Heart right ventricle (tissue), 16 donors: Measurements from ENCODE around the gene VAMP2. TPM values are rescaled to one million over a fixed set of nuclear protein-coding genes. Genes with fewer than 3 reads are reported as not detected.

Experiments used
- ATAC-seq, 8 donors: fragments of 200-7000 bp; cut with Tn5 transposase; one replicate each; pipeline ENCODE4 v1.9.1; 2020; ENCODE audit warnings: mild to moderate bottlenecking in 8 of 8, moderate library complexity in 8 of 8, moderate number of reproducible peaks in 1 of 8
- DNase-seq, 2 donors: peaks; one replicate each; pipeline ENCODE4 v3.0.0-alpha.2; 2020
- H3K27ac ChIP-seq, 10 donors: fragments of 200-600 bp; sonication (generic) in 2 of 10; one replicate each; pipeline versions ENCODE4 v1.5.0 to v1.8.0; 2020 to 2022; ENCODE audit warnings: mild to moderate bottlenecking in 3 of 10
- H3K27me3 ChIP-seq, 7 donors: fragments of 200-600 bp; one replicate each; pipeline ENCODE4 v1.8.0; 2021 to 2022; ENCODE audit warnings: mild to moderate bottlenecking in 2 of 7
- H3K36me3 ChIP-seq, 9 donors: fragments of 200-600 bp; sonication (generic) in 1 of 9; one replicate each; pipeline versions ENCODE4 v1.5.0 to v1.8.0; 2020 to 2022; ENCODE audit warnings: mild to moderate bottlenecking in 2 of 9
- H3K4me1 ChIP-seq, 9 donors: fragments of 200-600 bp; sonication (generic) in 1 of 9; one replicate each; pipeline versions ENCODE4 v1.5.0 to v1.8.0; 2020 to 2022; ENCODE audit warnings: mild to moderate bottlenecking in 4 of 9
- H3K4me3 ChIP-seq, 10 donors: fragments of 200-600 bp; sonication (generic) in 2 of 10; one replicate each; pipeline versions ENCODE4 v1.5.0 to v1.8.0; 2020 to 2022; ENCODE audit warnings: mild to moderate bottlenecking in 7 of 10, moderate library complexity in 2 of 10
- H3K9me3 ChIP-seq, 11 donors: fragments of 200-600 bp in 10 of 11; sonication (generic) in 2 of 11; one replicate each; pipeline versions ENCODE4 v1.5.0 to v1.8.0; 2013 to 2022; ENCODE audit warnings: mild to moderate bottlenecking in 2 of 11, control low read depth in 1 of 11, moderate library complexity in 1 of 11
- WGBS, 2 donors: extraction: QIAGEN DNeasy Blood & Tissue Kit; methylation state at CpG; one replicate each; pipeline ENCODE4 v1.1.7; 2013; ENCODE audit warnings: inconsistent platforms in 1 of 2; 5-methylcytosine and 5-hydroxymethylcytosine counted together
- intact Hi-C, 10 donors: fragments of 100-400 bp; cut with DNase I; formaldehyde crosslinking; loops; one replicate each; pipeline versions ENCODE4 v1.11.1 to v1.14.2; 2022
- long read RNA-seq, 3 donors: library from polyadenylated mRNA; unstranded; transcript quantifications; one replicate each; pipeline ENCODE4 v2.0.0, GENCODE V29; 2020 to 2021
- polyA plus RNA-seq, 2 donors: library from polyadenylated mRNA; stranded (reverse); fragments of 200-250 nt; gene quantifications; one replicate each; pipeline ENCODE4 v1.2.3, GENCODE V29; 2013
- total RNA-seq, 10 donors: library from RNA; stranded (reverse); fragmentation: NEBNext Ultra II Directional in 3 of 10; extraction: Animal tissue kit (Norgen Biotek cat#: 25700) in 3 of 10; gene quantifications; one replicate each; pipeline versions ENCODE4 v1.2.1 to v1.2.4, GENCODE V29; 2021 to 2023
- TF ChIP-seq, protein P1 (sequence below), 9 donors: fragments of 200-600 bp; sonication (generic) in 2 of 9; IDR thresholded peaks; one replicate each; pipeline versions ENCODE4 v1.5.0 to v1.8.0; 2021 to 2022; ENCODE audit warnings: antibody characterized with exemption in 9 of 9, mild to moderate bottlenecking in 5 of 9, moderate library complexity in 1 of 9
- donor health status: Arrhythmogenic right ventricular cardiomyopathy.
- donor health status: ischemic (EF 13 %, LVEDD 7.1; RV severe dilation, severe dysfunction).
- donor health status: healthy with polysubstance abuse.
- donor health status: DM: no; HTN: yes; CAD: no.
- donor health status: DM: no; HTN: no; CAD: no.
- donor health status: ischemic (EF 25% LVEDD 6.9; RV normal size, moderate dysfunction).
- donor health status: ischemic (EF 25% LVEDD 5.7; RV mildly dilated, moderate dysfunction).
- donor health status: healthy.
- donor health status: DM: yes; HTN: yes; CAD: no.
- donor health status: Ischemic cardiomyopathy.
- donor health status: ischemic (EF 35%, LVEDD 5.7; RV mildly dilated, moderate dysfunction).
- donor health status: nonischemic (EF 11% LVEDD 7.7; RV severe dilation, severe dysfunction).
- donor health status: DM: yes; HTN: yes; CAD: no.
- donor health status: PGD.
- donor health status: ischemic (EF 29% LVEDD 5.4; RV normal size, mild dysfunction).
- donor health status: nonischemic (EF 23%, LVEDD 6.1; RV moderate dilation, normal function).

The VAMP2 gene, protein sequence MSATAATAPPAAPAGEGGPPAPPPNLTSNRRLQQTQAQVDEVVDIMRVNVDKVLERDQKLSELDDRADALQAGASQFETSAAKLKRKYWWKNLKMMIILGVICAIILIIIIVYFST
- total RNA-seq (10 to 100 TPM; 46.8 to 67.8 (median 62.7) TPM), polyA plus RNA-seq (10 to 100 TPM; 49.0 to 54.3 TPM)
- long read RNA-seq, donor 1, transcript VAMP2-201 (5 exons, 2,153 nt) = major isoform, 36 of 52 reads
- long read RNA-seq, donor 1, partial matches to known transcripts = 5 of 52 reads
- long read RNA-seq, donor 1, other reads (novel, unspliced or antisense) = 9 of 52 reads
- long read RNA-seq, donor 2, transcript VAMP2-201 (5 exons, 2,153 nt) = major isoform, 39 of 53 reads
- long read RNA-seq, donor 2, partial matches to known transcripts = 9 of 53 reads
- long read RNA-seq, donor 2, other reads (novel, unspliced or antisense) = 5 of 53 reads
- long read RNA-seq, donor 3, transcript VAMP2-201 (5 exons, 2,153 nt) = major isoform, 9 of 15 reads
- long read RNA-seq, donor 3, partial matches to known transcripts = 3 of 15 reads
- long read RNA-seq, donor 3, other reads (novel, unspliced or antisense) = 0 of 15 reads

DNA sequence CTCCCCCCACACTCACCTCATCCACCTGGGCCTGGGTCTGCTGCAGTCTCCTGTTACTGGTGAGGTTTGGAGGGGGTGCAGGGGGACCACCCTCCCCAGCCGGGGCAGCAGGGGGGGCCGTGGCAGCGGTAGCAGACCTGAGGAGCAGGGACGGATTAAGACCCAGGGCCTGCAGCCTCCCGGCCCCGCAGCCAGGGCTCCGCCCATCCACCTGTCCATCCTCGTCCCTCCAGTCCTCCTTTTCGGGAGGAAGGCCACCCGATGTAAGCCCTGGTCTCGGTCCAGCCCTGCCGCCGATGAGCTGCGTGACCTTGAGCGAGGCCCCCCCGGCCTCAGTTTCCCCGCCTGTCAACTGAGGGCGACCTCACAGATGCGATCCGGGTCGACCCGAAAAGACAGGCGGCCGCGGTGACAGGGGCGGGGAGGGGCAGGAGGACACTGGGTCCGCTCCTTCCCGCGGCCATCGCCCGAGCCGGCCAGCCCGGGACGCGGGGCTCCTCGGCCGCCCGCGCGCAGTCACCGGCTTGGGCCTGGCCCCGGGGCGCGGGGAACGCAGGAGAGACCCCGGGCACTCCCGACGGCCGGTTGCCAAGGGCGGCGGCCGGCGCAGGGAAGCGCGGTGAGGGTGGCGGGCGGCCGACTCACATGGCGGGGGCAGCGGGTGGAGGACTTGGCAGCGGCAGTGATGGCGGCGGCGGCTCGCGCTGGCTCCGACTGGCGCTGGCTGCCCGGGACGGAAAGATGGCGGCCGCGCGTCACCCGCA is at the start of gene VAMP2:
Gene VAMP2, minus strand, starts transcription at position 716 of the 764 bp plus-strand sequence. Its CDS starts 69 bp downstream, at position 647.
- peak; percentile 81 to 86 for DNase-seq
- TF ChIP-seq, protein P1, sequence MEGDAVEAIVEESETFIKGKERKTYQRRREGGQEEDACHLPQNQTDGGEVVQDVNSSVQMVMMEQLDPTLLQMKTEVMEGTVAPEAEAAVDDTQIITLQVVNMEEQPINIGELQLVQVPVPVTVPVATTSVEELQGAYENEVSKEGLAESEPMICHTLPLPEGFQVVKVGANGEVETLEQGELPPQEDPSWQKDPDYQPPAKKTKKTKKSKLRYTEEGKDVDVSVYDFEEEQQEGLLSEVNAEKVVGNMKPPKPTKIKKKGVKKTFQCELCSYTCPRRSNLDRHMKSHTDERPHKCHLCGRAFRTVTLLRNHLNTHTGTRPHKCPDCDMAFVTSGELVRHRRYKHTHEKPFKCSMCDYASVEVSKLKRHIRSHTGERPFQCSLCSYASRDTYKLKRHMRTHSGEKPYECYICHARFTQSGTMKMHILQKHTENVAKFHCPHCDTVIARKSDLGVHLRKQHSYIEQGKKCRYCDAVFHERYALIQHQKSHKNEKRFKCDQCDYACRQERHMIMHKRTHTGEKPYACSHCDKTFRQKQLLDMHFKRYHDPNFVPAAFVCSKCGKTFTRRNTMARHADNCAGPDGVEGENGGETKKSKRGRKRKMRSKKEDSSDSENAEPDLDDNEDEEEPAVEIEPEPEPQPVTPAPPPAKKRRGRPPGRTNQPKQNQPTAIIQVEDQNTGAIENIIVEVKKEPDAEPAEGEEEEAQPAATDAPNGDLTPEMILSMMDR (IDR thresholded peaks at IDR 0.05) = peak in 1 of 9 donors; percentile 23
- peaks cover 0 to 34% (median 17%) of the 10 kb centered on the region in 9 donors for H3K36me3 ChIP-seq
- 1% methylated on average over 52 to 75 of the region's 75 CpGs for WGBS, 2 donors
- intact Hi-C loops = loop anchor here in 3 of 10 donors (5.0 kb wide), 2 partner anchors 35 to 40 kb away; partner anchors contain the start of gene HES7 (in 2 of the 3)
- H3K4me1 ChIP-seq = peaks cover 25 to 71% (median 57%) of the 10 kb centered on the region in 9 donors
- H3K9me3 ChIP-seq = no peaks in the 10 kb centered on the region
- peak; percentile 20 to 79 (median 58) for ATAC-seq
- H3K4me3 ChIP-seq = peak within 1 kb of the TSS; percentile 80 to 100 (median 99)
- H3K27ac ChIP-seq = peak within 1 kb of the TSS; percentile 97 to 100 (median 100)
- no peaks in the 10 kb centered on the region for H3K27me3 ChIP-seq

DNA sequence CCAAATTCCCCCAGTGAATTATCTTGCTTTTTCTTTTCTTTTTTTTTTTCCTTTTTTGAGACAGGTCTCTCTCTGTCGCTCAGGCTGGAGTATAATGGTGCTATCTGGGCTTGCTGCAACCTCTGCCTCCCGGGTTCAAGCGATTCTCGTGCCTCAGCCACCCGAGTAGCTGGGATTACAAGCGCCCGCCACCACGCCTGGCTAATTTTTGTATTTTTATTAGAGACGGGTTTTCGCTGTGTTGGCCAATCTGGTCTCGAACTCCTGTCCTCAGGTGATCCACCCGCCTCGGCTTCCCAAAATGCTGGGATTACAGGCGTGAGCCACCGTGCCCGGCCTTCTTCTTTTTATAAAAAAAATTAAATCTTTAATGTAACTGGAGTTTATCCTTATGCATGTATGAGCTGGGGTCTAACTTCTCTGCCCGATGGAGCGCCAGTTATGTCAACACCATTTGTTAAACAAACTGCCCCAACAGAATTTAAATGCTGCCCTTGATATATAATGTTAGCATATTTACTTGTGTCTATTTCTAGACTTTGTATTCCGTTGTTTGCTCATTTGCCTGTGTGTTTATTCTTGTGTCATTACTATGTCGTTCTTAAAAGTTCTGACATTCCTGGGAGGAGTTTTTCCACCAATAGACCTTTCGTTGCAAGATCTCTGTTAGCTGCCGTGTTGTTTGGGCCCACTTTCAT is 48.2 kb upstream of the VAMP2 start:
- H3K36me3 ChIP-seq = peaks cover 0 to 11% (median 0%) of the 10 kb centered on the region in 9 donors
- H3K9me3 ChIP-seq = no peaks in the 10 kb centered on the region
- DNase-seq = no peak
- intact Hi-C loops = no loop called here
- H3K27me3 ChIP-seq = no peaks in the 10 kb centered on the region
- H3K4me3 ChIP-seq = peak overlapping the region; percentile 36 to 69 (median 59)
- WGBS, 2 donors = 18 to 20% methylated on average over 22 of the region's 22 CpGs
- H3K4me1 ChIP-seq = peaks cover 3 to 28% (median 12%) of the 10 kb centered on the region in 9 donors
- peak overlapping the region in 9 of 10 donors; percentile 60 to 90 (median 76) for H3K27ac ChIP-seq
- TF ChIP-seq, protein P1 (IDR thresholded peaks at IDR 0.05) = no peak
- peak in 4 of 8 donors; percentile 18 to 53 (median 36) for ATAC-seq

GRCh38 chr17:8209907-8210760 is 47.4 kb upstream of the VAMP2 start, which contains the start of gene AURKB:
Gene AURKB (minus strand): TSS chr17:8210575. CDS start chr17:8210224, 351 bp downstream.
- TF ChIP-seq, protein P1 (IDR thresholded peaks at IDR 0.05) = peak in 1 of 9 donors; percentile 18
- DNase-seq = peak; percentile 88 to 98
- H3K27me3 ChIP-seq = no peaks in the 10 kb centered on the region
- no peaks in the 10 kb centered on the region for H3K9me3 ChIP-seq
- peak within 1 kb of the TSS in 9 of 10 donors; percentile 60 to 90 (median 76) for H3K27ac ChIP-seq
- 1 to 3% methylated on average over 45 to 46 of the region's 46 CpGs for WGBS, 2 donors
- peak; percentile 90 to 99 (median 98) for ATAC-seq
- peak within 1 kb of the TSS; percentile 36 to 69 (median 59) for H3K4me3 ChIP-seq
- intact Hi-C loops = no loop called here
- peaks cover 3 to 28% (median 12%) of the 10 kb centered on the region in 9 donors for H3K4me1 ChIP-seq
- H3K36me3 ChIP-seq = peaks cover 0 to 17% (median 0%) of the 10 kb centered on the region in 9 donors
